SK-N-SH treated with all-trans-retinoic acid at 6 μM for 48 hours (cell line): Measurements from ENCODE around the gene HSF2BP.

ENCODE experiments used
- ATAC-seq: fragments of 200-7000 bp; cut with Tn5 transposase; 3 replicates; pipeline ENCODE4 v1.9.1; 2020; ENCODE audit warnings: mild to moderate bottlenecking, moderate library complexity
- ARNTL ChIP-seq: fragments of 450-650 bp; formaldehyde crosslinking; IDR thresholded peaks from 2 replicates; pipeline ENCODE4 v1.5.0; 2020; ENCODE audit warnings: low read depth, mild to moderate bottlenecking, moderate library complexity, borderline replicate concordance
- BACH2 ChIP-seq: fragments of 250-450 bp; sonication (Bioruptor Pico); IDR thresholded peaks from 2 replicates; pipeline ENCODE4 v1.9.0; 2021; ENCODE audit warnings: mild to moderate bottlenecking, borderline replicate concordance
- CREB5 ChIP-seq: fragments of 250-450 bp; sonication (Bioruptor Pico); IDR thresholded peaks from 2 replicates; pipeline ENCODE4 v1.5.1; 2020; ENCODE audit warnings: low read depth, mild to moderate bottlenecking, moderate library complexity
- CSRNP3 ChIP-seq: fragments of 250-450 bp; sonication (Bioruptor Pico); IDR thresholded peaks from 2 replicates; pipeline ENCODE4 v1.5.1; 2021; ENCODE audit warnings: mild to moderate bottlenecking, moderate library complexity
- ESRRG ChIP-seq: fragments of 250-450 bp; sonication (Bioruptor Pico); IDR thresholded peaks from 2 replicates; pipeline ENCODE4 v1.6.1; 2021; ENCODE audit warnings: mild to moderate bottlenecking
- ISL1 ChIP-seq: fragments of 250-450 bp; sonication (Bioruptor Pico); IDR thresholded peaks from 2 replicates; pipeline ENCODE4 v2.1.2; 2022; ENCODE audit warnings: mild to moderate bottlenecking, moderate library complexity
- OSR1 ChIP-seq: fragments of 250-450 bp; sonication (Bioruptor Pico); IDR thresholded peaks from 2 replicates; pipeline ENCODE4 v1.8.0; 2022; ENCODE audit warnings: moderate library complexity, mild to moderate bottlenecking, inconsistent platforms
- PATZ1 ChIP-seq: fragments of 250-450 bp; sonication (Bioruptor Pico); IDR thresholded peaks from 2 replicates; pipeline ENCODE4 v1.8.0; 2020; ENCODE audit warnings: mild to moderate bottlenecking, moderate library complexity, borderline replicate concordance
- POU6F1 ChIP-seq: fragments of 250-450 bp; sonication (Bioruptor Pico); IDR thresholded peaks from 2 replicates; pipeline ENCODE4 v1.8.0; 2021; ENCODE audit warnings: low read depth, mild to moderate bottlenecking, moderate library complexity, borderline replicate concordance
- PPARA ChIP-seq: fragments of 250-450 bp; sonication (Bioruptor Pico); IDR thresholded peaks from 2 replicates; pipeline ENCODE4 v1.5.0; 2020; ENCODE audit warnings: mild to moderate bottlenecking, borderline replicate concordance
- SNAI2 ChIP-seq: fragments of 250-450 bp; sonication (Bioruptor Pico); IDR thresholded peaks from 2 replicates; pipeline ENCODE4 v1.5.0; 2020; ENCODE audit warnings: mild to moderate bottlenecking, moderate library complexity
- TCF4 ChIP-seq: fragments of 250-450 bp; sonication (Bioruptor Pico); IDR thresholded peaks from 2 replicates; pipeline ENCODE4 v1.8.0; 2021; ENCODE audit warnings: mild to moderate bottlenecking, moderate library complexity, borderline replicate concordance
- TSHZ2 ChIP-seq: fragments of 250-450 bp; sonication (Bioruptor Pico); IDR thresholded peaks from 2 replicates; pipeline ENCODE4 v1.5.0; 2020; ENCODE audit warnings: mild to moderate bottlenecking, moderate library complexity
- ZC3H10 ChIP-seq: fragments of 250-450 bp; sonication (Bioruptor Pico); IDR thresholded peaks from 2 replicates; pipeline ENCODE4 v1.5.1; 2021; ENCODE audit warnings: mild to moderate bottlenecking, moderate library complexity
- ZFP3 ChIP-seq: fragments of 250-450 bp; sonication (Bioruptor Pico); IDR thresholded peaks from 2 replicates; pipeline ENCODE4 v1.5.0; 2020; ENCODE audit warnings: mild to moderate bottlenecking, moderate library complexity
- ZFP30 ChIP-seq: fragments of 450-650 bp; formaldehyde crosslinking; IDR thresholded peaks from 2 replicates; pipeline ENCODE4 v1.5.0; 2022; ENCODE audit warnings: mild to moderate bottlenecking, moderate library complexity
- ZNF565 ChIP-seq: fragments of 450-650 bp; formaldehyde crosslinking; conservative IDR thresholded peaks from 2 replicates; pipeline ENCODE4 v1.5.0; 2020; ENCODE audit warnings: low read depth, mild to moderate bottlenecking, moderate library complexity
- ZNF70 ChIP-seq: fragments of 450-650 bp; formaldehyde crosslinking; IDR thresholded peaks from 2 replicates; pipeline ENCODE4 v1.5.0; 2020; ENCODE audit warnings: mild to moderate bottlenecking, moderate library complexity
- ZNF8 ChIP-seq: fragments of 450-650 bp; formaldehyde crosslinking; IDR thresholded peaks from 2 replicates; pipeline ENCODE4 v1.5.0; 2020; ENCODE audit warnings: mild to moderate bottlenecking, moderate library complexity

Gene HSF2BP

GRCh38 chr21:43669828-43670605, 10.7 kb upstream of the HSF2BP start (continued):
- no peak for TF ChIP-seq POU6F1
- no peak for TF ChIP-seq ZNF565 (CRISPR knock-in tag)
- no peak for TF ChIP-seq ZFP3 (CRISPR knock-in tag)
- TF ChIP-seq SNAI2 (CRISPR knock-in tag), result no peak
- no peak for TF ChIP-seq ZC3H10
- no peak for TF ChIP-seq BACH2 (CRISPR knock-in tag)
- no peak for TF ChIP-seq CSRNP3 (CRISPR knock-in tag)
- TF ChIP-seq, all 23 proteins: peak for 0

- no peak for TF ChIP-seq PATZ1 (CRISPR knock-in tag)
- TF ChIP-seq TSHZ2 (CRISPR knock-in tag), result no peak
- TF ChIP-seq ISL1, result no peak
- no peak for TF ChIP-seq ZNF70
- no peak for TF ChIP-seq TCF4 (CRISPR knock-in tag)
- no peak for TF ChIP-seq SNAI2 (CRISPR knock-in tag)
- TF ChIP-seq ARNTL (CRISPR knock-in tag), result no peak
- no peak for TF ChIP-seq ZFP30 (CRISPR knock-in tag)
- TF ChIP-seq ZFP3 (CRISPR knock-in tag), result no peak
- TF ChIP-seq OSR1 (CRISPR knock-in tag), result no peak
- no peak for TF ChIP-seq CREB5 (CRISPR knock-in tag)
- no peak for TF ChIP-seq ZNF8 (CRISPR knock-in tag)
- no peak for TF ChIP-seq PPARA (CRISPR knock-in tag)
- no peak for ATAC-seq
These were observed 8.1 kb upstream of the HSF2BP start for GRCh38 chr21:43667191-43667904.

- TF ChIP-seq ARNTL (CRISPR knock-in tag), result no peak
- no peak for TF ChIP-seq PPARA (CRISPR knock-in tag)
- no peak for TF ChIP-seq ESRRG (CRISPR knock-in tag)
- no peak for TF ChIP-seq POU6F1
These were observed 6.6 kb upstream of the HSF2BP start for GRCh38 chr21:43665879-43666278.

More at GRCh38 chr21:43665879-43666278, 6.6 kb upstream of the HSF2BP start:
- no peak for ATAC-seq
